Stomach (tissue), 9 donors: ENCODE data around the gene LONP2. TPM values are rescaled to one million over a fixed set of nuclear protein-coding genes. Genes with fewer than 3 reads are reported as not detected.

Experiments used
- DNase-seq, 2 donors: peaks; one replicate each; pipeline versions ENCODE4 v3.0.0 to v3.0.0-alpha.2; 2013 to 2019
- H3K27ac ChIP-seq, 5 donors: fragments of 200-600 bp in 4 of 5; sonication (generic) in 4 of 5; one replicate each; pipeline ENCODE4 v1.5.1; 2013 to 2019; ENCODE audit warnings: mild to moderate bottlenecking in 1 of 5, moderate library complexity in 1 of 5
- H3K27me3 ChIP-seq, 3 donors: fragments of 200-600 bp; sonication (generic); one replicate each; pipeline ENCODE4 v1.5.1; 2017 to 2019; ENCODE audit warnings: mixed run types in 1 of 3
- H3K36me3 ChIP-seq, 4 donors: fragments of 200-600 bp; sonication (generic); 1 replicate in 3 of 4; 2 replicates in 1 of 4; pipeline ENCODE4 v1.5.1; 2016 to 2019
- H3K4me1 ChIP-seq, 4 donors: fragments of 200-600 bp; sonication (generic); one replicate each; pipeline ENCODE4 v1.5.1; 2016 to 2019
- H3K4me3 ChIP-seq, 4 donors: fragments of 200-600 bp; sonication (generic) in 3 of 4; one replicate each; pipeline ENCODE4 v1.5.1; 2016 to 2019; ENCODE audit warnings: mild to moderate bottlenecking in 1 of 4
- H3K9me3 ChIP-seq, 4 donors: fragments of 200-600 bp; sonication (generic); one replicate each; pipeline ENCODE4 v1.5.1; 2016 to 2019
- CTCF ChIP-seq, 7 experiments: fragments of 450-650 bp in 4 of 7; fragments of 200-600 bp in 3 of 7; sonication (generic) in 3 of 7; IDR thresholded peaks; one replicate each; pipeline ENCODE4 v1.5.1; 2016 to 2019; ENCODE audit warnings: antibody characterized with exemption in 7 of 7, control low read depth in 2 of 7, mild to moderate bottlenecking in 1 of 7
- EP300 ChIP-seq: sonication (generic); formaldehyde crosslinking; IDR thresholded peaks from one replicate; pipeline ENCODE4 v1.6.1; 2017; ENCODE audit warnings: antibody characterized with exemption
- POLR2A ChIP-seq, 4 donors: fragments of 450-650 bp; IDR thresholded peaks; one replicate each; pipeline ENCODE4 v1.6.1; 2016; ENCODE audit warnings: antibody characterized with exemption in 4 of 4, control low read depth in 2 of 4, mild to moderate bottlenecking in 1 of 4, moderate library complexity in 1 of 4
- POLR2AphosphoS5 ChIP-seq, 3 donors: sonication (generic); formaldehyde crosslinking; IDR thresholded peaks; one replicate each; pipeline ENCODE4 v1.6.1; 2016; ENCODE audit warnings: antibody characterized with exemption in 3 of 3
- WGBS, 5 donors: extraction: QIAGEN DNeasy Blood & Tissue Kit in 3 of 5; methylation state at CpG; one replicate each; pipeline versions ENCODE4 v1.1.5 to v1.1.7; 2013 to 2018; 5-methylcytosine and 5-hydroxymethylcytosine counted together
- intact Hi-C: fragments of 100-400 bp; cut with DNase I; formaldehyde crosslinking; loops from one replicate; pipeline ENCODE4 v1.15.1; 2023; ENCODE audit warnings: low total_unique reads
- polyA plus RNA-seq, 3 donors: library from polyadenylated mRNA; stranded (reverse); fragments of 200-250 nt; gene quantifications; one replicate each; pipeline ENCODE4 v1.2.3, GENCODE V29; 2013
- total RNA-seq, 5 donors: library from RNA; depleted of rRNA; stranded (reverse); fragments of >200 nt; gene quantifications; one replicate each; pipeline versions ENCODE4 v1.1.0 to v1.2.3, GENCODE V29; 2014 to 2016
- donor health status: healthy with polysubstance abuse.
- donor health status: Bipolar disorder and iron deficiency.
- donor health status: healthy.

LONP2 gene
- total and polyA plus RNA-seq, 8 donors, result 13.0 to 140 (median 26.7) TPM

GRCh38 chr16:48358419-48358818 is 114.3 kb downstream of the LONP2 start:
- intact Hi-C loops, result loop anchor here (5.0 kb wide), 1 partner anchor 264 kb away; no protein-coding TSS in a partner anchor
- no peaks in the 10 kb centered on the region for H3K9me3 ChIP-seq
- H3K27ac ChIP-seq, result no peak overlapping the region
- DNase-seq, result no peak
- TF ChIP-seq EP300 (no peak), CTCF (IDR thresholded peaks at IDR 0.05) (no peak), POLR2A (IDR thresholded peaks at IDR 0.05) (no peak), POLR2AphosphoS5 (IDR thresholded peaks at IDR 0.05) (no peak)
- H3K27me3 ChIP-seq, result no peaks in the 10 kb centered on the region
- H3K4me3 ChIP-seq, result no peak overlapping the region
- H3K4me1 ChIP-seq, result peaks cover 0 to 25% (median 15%) of the 10 kb centered on the region in 4 donors
- 90 to 97% (median 95%) methylated on average over 3 of the region's 3 CpGs for WGBS, 5 donors
- peaks cover 6 to 41% (median 25%) of the 10 kb centered on the region in 4 donors for H3K36me3 ChIP-seq

DNA sequence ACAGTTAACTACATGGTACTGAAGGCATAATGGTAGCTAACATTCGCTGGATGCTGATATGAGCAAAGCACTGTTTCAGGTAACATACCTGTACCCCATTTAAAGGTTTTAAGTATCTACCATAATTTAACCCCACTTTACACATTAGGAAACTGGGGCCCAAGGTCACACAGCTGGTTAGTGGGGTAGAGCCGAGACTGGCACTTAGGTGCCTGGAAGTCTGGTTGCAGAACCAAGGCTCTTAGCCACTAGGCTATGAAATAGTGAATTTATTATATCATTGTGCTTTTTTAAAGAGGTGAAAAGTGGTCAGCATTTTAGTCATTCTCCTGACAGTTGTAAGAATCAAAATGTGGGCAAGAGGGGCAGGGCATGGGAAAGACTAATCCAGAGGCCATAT is 115.9 kb downstream of the LONP2 start:
- no peak for TF ChIP-seq CTCF (IDR thresholded peaks at IDR 0.05)
- TF ChIP-seq EP300, result no peak
- TF ChIP-seq POLR2A (IDR thresholded peaks at IDR 0.05), result no peak
- TF ChIP-seq POLR2AphosphoS5 (IDR thresholded peaks at IDR 0.05), result no peak
- Histone ChIP-seq H3K27ac (no peak overlapping the region), H3K4me1 (peaks cover 1 to 38% (median 24%) of the 10 kb centered on the region in 4 donors), H3K9me3 (no peaks in the 10 kb centered on the region), H3K27me3 (no peaks in the 10 kb centered on the region), H3K4me3 (no peak overlapping the region), H3K36me3 (peaks cover 6 to 32% (median 20%) of the 10 kb centered on the region in 4 donors)
- intact Hi-C loops, result loop anchor here (5.0 kb wide), 1 partner anchor 262 kb away; no protein-coding TSS in a partner anchor
- WGBS, 5 donors, result 87 to 95% (median 93%) methylated on average over 2 of the region's 2 CpGs
- no peak for DNase-seq

DNA sequence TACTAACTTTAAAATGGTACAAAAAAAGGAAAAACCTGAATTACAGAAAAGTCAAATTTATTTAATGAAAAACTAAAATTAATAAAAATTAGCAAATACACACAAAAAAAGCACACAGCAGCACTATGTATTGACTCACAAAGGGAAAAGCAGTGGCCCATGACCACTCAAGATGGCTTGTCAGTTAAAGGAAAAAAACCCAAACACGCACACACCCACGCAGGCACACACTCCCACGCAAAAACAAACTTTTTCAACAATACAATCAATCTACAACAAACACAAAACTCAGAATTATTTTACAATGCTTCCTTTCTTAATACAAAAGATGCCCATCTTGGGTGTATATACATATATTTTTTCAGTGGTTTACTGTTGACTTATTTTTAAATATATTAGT is 116.9 kb downstream of the LONP2 start:
- no peak for DNase-seq
- Histone ChIP-seq H3K9me3 (no peaks in the 10 kb centered on the region), H3K36me3 (peaks cover 6 to 27% (median 17%) of the 10 kb centered on the region in 4 donors), H3K4me1 (peaks cover 3 to 46% (median 31%) of the 10 kb centered on the region in 4 donors), H3K4me3 (no peak overlapping the region), H3K27me3 (no peaks in the 10 kb centered on the region), H3K27ac (peak overlapping the region in 1 of 5 donors; percentile 1)
- intact Hi-C loops, result no loop called here
- TF ChIP-seq EP300, result no peak
- no peak for TF ChIP-seq POLR2AphosphoS5 (IDR thresholded peaks at IDR 0.05)
- TF ChIP-seq CTCF (IDR thresholded peaks at IDR 0.05), result no peak
- no peak for TF ChIP-seq POLR2A (IDR thresholded peaks at IDR 0.05)
- 74 to 88% (median 85%) methylated on average over 3 of the region's 3 CpGs for WGBS, 5 donors

GRCh38 chr16:48361540-48362144 is 117.5 kb downstream of the LONP2 start:
- WGBS, 5 donors, result 92 to 96% (median 94%) methylated on average over 12 of the region's 12 CpGs
- no peak for DNase-seq
- no peak for TF ChIP-seq POLR2A (IDR thresholded peaks at IDR 0.05)
- intact Hi-C loops, result no loop called here
- Histone ChIP-seq H3K36me3 (peaks cover 6 to 25% (median 17%) of the 10 kb centered on the region in 4 donors), H3K4me3 (no peak overlapping the region), H3K27ac (peak overlapping the region in 1 of 5 donors; percentile 1), H3K4me1 (peaks cover 5 to 51% (median 32%) of the 10 kb centered on the region in 4 donors), H3K27me3 (no peaks in the 10 kb centered on the region), H3K9me3 (no peaks in the 10 kb centered on the region)
